Activated CD8-positive, alpha-beta memory T cell treated with anti-CD3 and anti-CD28 coated beads, Interleukin-2, amount 50 U/mL, for 48 hours (primary cell): ENCODE data around the gene HEXD.

Experiments used
- DNase-seq: peaks from one replicate; pipeline ENCODE4 v3.0.0-alpha.2; 2020

Gene HEXD

GRCh38 chr17:82382933-82383255, 35.3 kb upstream of the HEXD start:
- no peak for DNase-seq

GRCh38 chr17:82383411-82383810, 34.7 kb upstream of the HEXD start:
- no peak for DNase-seq

- no peak for DNase-seq
Observed at GRCh38 chr17:82384051-82384729, 34.0 kb upstream of the HEXD start.

GRCh38 chr17:82384730-82385481, 33.2 kb upstream of the HEXD start:
- DNase-seq = no peak

GRCh38 chr17:82385559-82386254, 32.4 kb upstream of the HEXD start:
- DNase-seq = no peak

- no peak for DNase-seq
Observed at GRCh38 chr17:82386255-82386831, 31.8 kb upstream of the HEXD start.

- no peak for DNase-seq
Observed at GRCh38 chr17:82386881-82387704, 31.1 kb upstream of the HEXD start.

GRCh38 chr17:82387705-82388106, 30.4 kb upstream of the HEXD start:
- no peak for DNase-seq

GRCh38 chr17:82388223-82388921, 29.8 kb upstream of the HEXD start:
- no peak for DNase-seq

GRCh38 chr17:82388922-82389283, 29.2 kb upstream of the HEXD start:
- DNase-seq = no peak

GRCh38 chr17:82389379-82389778, 28.8 kb upstream of the HEXD start:
- no peak for DNase-seq

GRCh38 chr17:82390015-82390859, 27.9 kb upstream of the HEXD start:
- no peak for DNase-seq

- DNase-seq = no peak
Observed at GRCh38 chr17:82390860-82391435, 27.2 kb upstream of the HEXD start.

GRCh38 chr17:82391496-82392066, 26.6 kb upstream of the HEXD start:
- DNase-seq = no peak

- no peak for DNase-seq
Observed at GRCh38 chr17:82392209-82392920, 25.8 kb upstream of the HEXD start.

- DNase-seq = no peak
Observed at GRCh38 chr17:82392941-82393340, 25.2 kb upstream of the HEXD start.

- no peak for DNase-seq
Observed at GRCh38 chr17:82394278-82394677, 23.9 kb upstream of the HEXD start.

GRCh38 chr17:82396601-82397435, 21.3 kb upstream of the HEXD start:
- DNase-seq = no peak
